ENCODE measurements around the gene ALPL. TPM values are rescaled to one million over a fixed set of nuclear protein-coding genes. Genes with fewer than 3 reads are reported as not detected.
"Not testable (repeated sequence)": the region's sequence is repeated elsewhere in the genome, so short reads cannot be mapped to it uniquely, and the experiment has no call there.

The ALPL gene
- 6.6 TPM for total RNA-seq

DNA sequence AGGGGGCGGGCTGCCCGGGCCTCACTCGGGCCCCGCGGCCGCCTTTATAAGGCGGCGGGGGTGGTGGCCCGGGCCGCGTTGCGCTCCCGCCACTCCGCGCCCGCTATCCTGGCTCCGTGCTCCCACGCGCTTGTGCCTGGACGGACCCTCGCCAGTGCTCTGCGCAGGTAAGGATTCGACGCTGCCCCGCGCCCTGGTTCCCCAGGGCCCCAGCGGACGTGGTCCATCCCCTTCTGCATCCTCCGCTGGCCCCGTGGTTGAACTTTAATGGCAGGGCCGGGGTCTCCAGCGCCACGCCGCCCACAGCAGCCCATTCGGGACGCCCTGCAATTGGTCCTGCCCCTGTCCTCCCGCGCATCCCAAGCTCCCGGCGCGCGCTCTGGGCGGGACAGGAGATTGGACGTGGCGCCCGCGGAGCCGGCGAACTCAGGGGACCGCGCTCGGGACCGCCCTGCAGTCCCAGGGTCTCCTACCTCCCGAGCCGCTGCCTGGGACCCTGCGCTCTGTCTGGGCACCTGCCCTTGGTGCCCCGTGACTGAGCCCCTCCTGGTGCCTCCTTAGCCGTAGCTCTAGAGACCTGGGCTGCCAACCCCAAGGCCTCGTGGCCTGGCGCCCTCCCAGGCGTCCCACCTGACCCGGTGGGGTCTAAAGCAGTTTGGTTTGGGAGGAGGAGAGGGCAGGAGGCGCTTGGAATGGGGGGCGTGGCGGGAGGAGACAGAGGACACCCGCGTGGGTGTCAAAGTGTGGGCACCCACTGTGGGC, at the start of gene ALPL:
TSS of gene ALPL (plus strand) at position 73 of the 762 bp plus-strand sequence. CDS start 44,659 bp downstream, outside the sequence.
- H3K4me3 ChIP-seq, result peak within 1 kb of the TSS; percentile 27 to 34
- no peak within 1 kb of the TSS for H3K27ac ChIP-seq

DNA sequence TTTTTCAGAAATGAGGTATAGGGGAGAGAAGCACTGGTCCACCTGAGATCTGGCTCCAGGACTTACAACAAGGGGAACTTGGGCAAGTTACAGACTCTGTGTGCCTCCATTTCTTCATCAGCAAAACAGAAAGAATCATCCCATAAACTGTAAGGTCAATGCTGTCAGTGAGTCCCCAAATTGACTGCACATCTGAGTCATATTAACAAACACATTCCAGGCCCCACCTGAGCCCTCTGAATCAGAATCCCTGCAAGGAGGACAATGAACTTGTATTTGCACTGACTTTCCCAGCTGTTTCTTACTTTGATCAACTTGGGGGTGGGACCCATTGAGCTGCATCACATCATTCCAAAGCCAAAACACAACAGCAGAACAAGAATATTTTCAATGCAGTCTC, 44.1 kb upstream of the ALPL start:
- H3K36me3 ChIP-seq; H3K4me3 ChIP-seq; H3K27ac ChIP-seq; DNase-seq (ENCODE audit: extremely low spot score in 2 of 2); H3K9me3 ChIP-seq; H3K4me1 ChIP-seq; H3K27me3 ChIP-seq; intact Hi-C loops (cut with DNase I): not testable (repeated sequence)

More for the DNA sequence above, at the start of gene ALPL:
- Histone ChIP-seq H3K4me1 (peaks cover 14% of the 10 kb centered on the region), H3K9me3 (no peaks in the 10 kb centered on the region), H3K36me3 (no peaks in the 10 kb centered on the region), H3K27me3 (no peaks in the 10 kb centered on the region)
- no peak for DNase-seq (ENCODE audit: extremely low spot score in 2 of 2)
- TF ChIP-seq POLR2AphosphoS5 (IDR thresholded peaks at IDR 0.05; ENCODE audit: insufficient read depth in 1 of 2, low read depth in 1 of 2) (no peak), POLR2A (IDR thresholded peaks at IDR 0.05) (no peak)
- TF ChIP-seq, protein P1, sequence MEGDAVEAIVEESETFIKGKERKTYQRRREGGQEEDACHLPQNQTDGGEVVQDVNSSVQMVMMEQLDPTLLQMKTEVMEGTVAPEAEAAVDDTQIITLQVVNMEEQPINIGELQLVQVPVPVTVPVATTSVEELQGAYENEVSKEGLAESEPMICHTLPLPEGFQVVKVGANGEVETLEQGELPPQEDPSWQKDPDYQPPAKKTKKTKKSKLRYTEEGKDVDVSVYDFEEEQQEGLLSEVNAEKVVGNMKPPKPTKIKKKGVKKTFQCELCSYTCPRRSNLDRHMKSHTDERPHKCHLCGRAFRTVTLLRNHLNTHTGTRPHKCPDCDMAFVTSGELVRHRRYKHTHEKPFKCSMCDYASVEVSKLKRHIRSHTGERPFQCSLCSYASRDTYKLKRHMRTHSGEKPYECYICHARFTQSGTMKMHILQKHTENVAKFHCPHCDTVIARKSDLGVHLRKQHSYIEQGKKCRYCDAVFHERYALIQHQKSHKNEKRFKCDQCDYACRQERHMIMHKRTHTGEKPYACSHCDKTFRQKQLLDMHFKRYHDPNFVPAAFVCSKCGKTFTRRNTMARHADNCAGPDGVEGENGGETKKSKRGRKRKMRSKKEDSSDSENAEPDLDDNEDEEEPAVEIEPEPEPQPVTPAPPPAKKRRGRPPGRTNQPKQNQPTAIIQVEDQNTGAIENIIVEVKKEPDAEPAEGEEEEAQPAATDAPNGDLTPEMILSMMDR (IDR thresholded peaks at IDR 0.05), result no peak
- intact Hi-C loops (cut with DNase I), result no loop called here

DNA sequence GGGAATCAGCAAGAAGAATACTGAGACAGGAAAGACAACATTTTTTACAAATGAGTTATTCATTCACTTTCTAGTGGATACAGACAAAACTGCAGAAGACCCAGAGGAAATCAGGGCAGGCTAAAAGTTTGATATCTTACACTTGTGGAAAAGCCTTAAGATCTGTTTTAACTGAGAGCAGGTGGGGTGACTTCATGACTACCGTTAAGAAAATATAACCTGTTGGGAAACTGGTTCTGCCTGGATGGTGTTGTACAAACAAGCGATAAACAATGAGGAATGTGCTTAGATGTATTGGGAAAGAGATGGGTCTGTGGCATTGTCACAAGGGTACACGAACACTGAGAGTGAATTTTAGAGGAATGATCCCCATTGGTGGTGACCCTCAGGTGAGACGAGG, 41.3 kb upstream of the ALPL start:
- DNase-seq (ENCODE audit: extremely low spot score in 2 of 2); H3K4me1 ChIP-seq; H3K36me3 ChIP-seq; H3K4me3 ChIP-seq; H3K27me3 ChIP-seq; H3K9me3 ChIP-seq; intact Hi-C loops (cut with DNase I); H3K27ac ChIP-seq: not testable (repeated sequence)

DNA sequence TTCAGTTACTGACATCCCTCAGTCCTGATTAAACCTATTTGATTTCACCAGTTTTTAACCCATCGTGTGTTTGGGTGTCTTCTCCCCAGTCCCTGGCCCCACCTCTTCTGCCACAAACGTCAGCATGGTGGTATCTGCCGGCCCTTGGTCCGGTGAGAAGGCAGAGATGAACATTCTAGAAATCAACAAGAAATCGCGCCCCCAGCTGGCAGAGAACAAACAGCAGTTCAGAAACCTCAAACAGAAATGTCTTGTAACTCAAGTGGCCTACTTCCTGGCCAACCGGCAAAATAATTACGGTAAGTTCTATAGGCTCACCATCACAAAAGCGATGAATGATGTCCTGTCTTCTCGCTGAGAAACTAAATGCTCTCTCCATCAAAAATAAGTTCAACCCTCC, 40.6 kb upstream of the ALPL start:
- no peak overlapping the region for H3K4me3 ChIP-seq
- H3K27ac ChIP-seq, result no peak overlapping the region
- intact Hi-C loops (cut with DNase I), result no loop called here
- DNase-seq (ENCODE audit: extremely low spot score in 2 of 2), result no peak
- no peaks in the 10 kb centered on the region for H3K36me3 ChIP-seq
- TF ChIP-seq, protein P1 (IDR thresholded peaks at IDR 0.05), result no peak
- no peaks in the 10 kb centered on the region for H3K27me3 ChIP-seq
- no peaks in the 10 kb centered on the region for H3K4me1 ChIP-seq
- H3K9me3 ChIP-seq, result no peaks in the 10 kb centered on the region

DNA sequence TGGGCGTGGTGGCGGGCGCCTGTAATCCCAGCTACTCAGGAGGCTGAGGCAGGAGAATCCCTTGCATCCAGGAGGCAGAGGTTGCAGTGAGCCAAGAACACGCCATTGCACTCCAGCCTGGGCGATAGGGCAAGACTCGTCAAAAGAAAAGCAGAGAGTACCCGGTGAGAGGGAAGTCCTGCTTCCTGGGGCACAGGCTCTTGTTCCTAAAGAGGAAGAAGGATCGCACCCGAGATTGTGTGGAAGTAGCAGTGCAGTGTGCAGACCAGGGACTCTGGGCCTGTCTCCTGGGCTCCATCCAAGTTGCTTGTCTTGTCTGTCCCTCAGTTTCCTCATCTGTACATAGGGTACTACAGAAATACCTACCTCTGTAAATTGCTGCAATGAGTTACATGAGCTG, 39.6 kb upstream of the ALPL start:
- Histone ChIP-seq H3K4me3 (no peak overlapping the region), H3K9me3 (no peaks in the 10 kb centered on the region), H3K27me3 (no peaks in the 10 kb centered on the region), H3K4me1 (no peaks in the 10 kb centered on the region), H3K36me3 (no peaks in the 10 kb centered on the region), H3K27ac (no peak overlapping the region)
- no peak for DNase-seq (ENCODE audit: extremely low spot score in 2 of 2)
- TF ChIP-seq POLR2A (IDR thresholded peaks at IDR 0.05) (no peak), POLR2AphosphoS5 (IDR thresholded peaks at IDR 0.05; ENCODE audit: insufficient read depth in 1 of 2, low read depth in 1 of 2) (no peak)
- TF ChIP-seq, protein P1 (IDR thresholded peaks at IDR 0.05), result no peak
- intact Hi-C loops (cut with DNase I), result no loop called here

DNA sequence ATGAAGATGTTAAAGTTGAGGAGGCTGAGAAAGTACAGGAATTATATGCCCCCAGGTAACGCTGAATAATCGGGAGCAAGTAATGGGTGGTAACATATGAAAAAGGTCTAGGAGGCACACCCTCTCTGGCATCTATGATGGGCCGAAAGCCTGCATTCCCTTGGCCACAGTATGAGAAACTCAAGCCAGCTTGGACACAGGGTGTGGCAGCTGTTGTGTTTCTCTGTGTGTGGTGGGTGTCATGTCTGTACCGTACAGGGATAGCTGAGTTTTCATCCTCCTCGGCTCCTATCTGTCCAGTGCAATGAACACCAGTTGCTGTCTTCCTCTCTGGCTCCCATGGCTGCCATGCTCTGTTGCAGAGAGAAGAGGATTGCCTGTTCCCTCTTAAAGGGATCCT, 36.4 kb upstream of the ALPL start:
- Histone ChIP-seq H3K9me3 (no peaks in the 10 kb centered on the region), H3K4me3 (no peak overlapping the region), H3K36me3 (peaks cover 0 to 6% of the 10 kb centered on the region in 2 donors), H3K27ac (no peak overlapping the region), H3K4me1 (no peaks in the 10 kb centered on the region), H3K27me3 (no peaks in the 10 kb centered on the region)
- intact Hi-C loops (cut with DNase I), result no loop called here
- no peak for DNase-seq (ENCODE audit: extremely low spot score in 2 of 2)
- TF ChIP-seq POLR2AphosphoS5 (IDR thresholded peaks at IDR 0.05; ENCODE audit: insufficient read depth in 1 of 2, low read depth in 1 of 2), result no peak
- TF ChIP-seq POLR2A (IDR thresholded peaks at IDR 0.05), result no peak
- TF ChIP-seq, protein P1 (IDR thresholded peaks at IDR 0.05), result no peak
